Esophagus squamous epithelium (tissue), 4 donors: ENCODE data around the gene VAX1.

ENCODE experiments used
- CTCF ChIP-seq, 6 experiments: fragments of 450-650 bp in 4 of 6; fragments of 200-600 bp in 2 of 6; sonication (generic) in 2 of 6; IDR thresholded peaks; one replicate each; pipeline ENCODE4 v1.5.1; 2016 to 2019; ENCODE audit warnings: antibody characterized with exemption in 6 of 6, mild to moderate bottlenecking in 4 of 6, moderate library complexity in 4 of 6
- POLR2A ChIP-seq, 4 donors: fragments of 450-650 bp; IDR thresholded peaks; one replicate each; pipeline ENCODE4 v1.6.1; 2017; ENCODE audit warnings: antibody characterized with exemption in 4 of 4, mild to moderate bottlenecking in 4 of 4, moderate library complexity in 3 of 4

GRCh38 chr10:117186832-117187615, 49.0 kb upstream of the VAX1 start:
- TF ChIP-seq POLR2A (IDR thresholded peaks at IDR 0.05) (no peak), CTCF (IDR thresholded peaks at IDR 0.05) (no peak)
